H4 (cell line): Measurements from ENCODE around the gene UMODL1. TPM values are rescaled to one million over a fixed set of nuclear protein-coding genes. Genes with fewer than 3 reads are reported as not detected.

ENCODE experiments used
- DNase-seq: peaks from one replicate; pipeline ENCODE4 v3.0.0-alpha.2; 2015; ENCODE audit warnings: low spot score
- total RNA-seq: library from RNA; depleted of rRNA; stranded (reverse); fragments of >200 nt; shearing (Covaris generic); gene quantifications from 2 replicates; pipeline ENCODE4 v1.2.3, GENCODE V29; 2014; rRNA removed

UMODL1 gene, protein sequence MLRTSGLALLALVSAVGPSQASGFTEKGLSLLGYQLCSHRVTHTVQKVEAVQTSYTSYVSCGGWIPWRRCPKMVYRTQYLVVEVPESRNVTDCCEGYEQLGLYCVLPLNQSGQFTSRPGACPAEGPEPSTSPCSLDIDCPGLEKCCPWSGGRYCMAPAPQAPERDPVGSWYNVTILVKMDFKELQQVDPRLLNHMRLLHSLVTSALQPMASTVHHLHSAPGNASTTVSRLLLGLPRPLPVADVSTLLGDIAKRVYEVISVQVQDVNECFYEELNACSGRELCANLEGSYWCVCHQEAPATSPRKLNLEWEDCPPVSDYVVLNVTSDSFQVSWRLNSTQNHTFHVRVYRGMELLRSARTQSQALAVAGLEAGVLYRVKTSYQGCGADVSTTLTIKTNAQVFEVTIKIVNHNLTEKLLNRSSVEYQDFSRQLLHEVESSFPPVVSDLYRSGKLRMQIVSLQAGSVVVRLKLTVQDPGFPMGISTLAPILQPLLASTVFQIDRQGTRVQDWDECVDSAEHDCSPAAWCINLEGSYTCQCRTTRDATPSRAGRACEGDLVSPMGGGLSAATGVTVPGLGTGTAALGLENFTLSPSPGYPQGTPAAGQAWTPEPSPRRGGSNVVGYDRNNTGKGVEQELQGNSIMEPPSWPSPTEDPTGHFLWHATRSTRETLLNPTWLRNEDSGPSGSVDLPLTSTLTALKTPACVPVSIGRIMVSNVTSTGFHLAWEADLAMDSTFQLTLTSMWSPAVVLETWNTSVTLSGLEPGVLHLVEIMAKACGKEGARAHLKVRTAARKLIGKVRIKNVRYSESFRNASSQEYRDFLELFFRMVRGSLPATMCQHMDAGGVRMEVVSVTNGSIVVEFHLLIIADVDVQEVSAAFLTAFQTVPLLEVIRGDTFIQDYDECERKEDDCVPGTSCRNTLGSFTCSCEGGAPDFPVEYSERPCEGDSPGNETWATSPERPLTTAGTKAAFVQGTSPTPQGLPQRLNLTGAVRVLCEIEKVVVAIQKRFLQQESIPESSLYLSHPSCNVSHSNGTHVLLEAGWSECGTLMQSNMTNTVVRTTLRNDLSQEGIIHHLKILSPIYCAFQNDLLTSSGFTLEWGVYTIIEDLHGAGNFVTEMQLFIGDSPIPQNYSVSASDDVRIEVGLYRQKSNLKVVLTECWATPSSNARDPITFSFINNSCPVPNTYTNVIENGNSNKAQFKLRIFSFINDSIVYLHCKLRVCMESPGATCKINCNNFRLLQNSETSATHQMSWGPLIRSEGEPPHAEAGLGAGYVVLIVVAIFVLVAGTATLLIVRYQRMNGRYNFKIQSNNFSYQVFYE
- total RNA-seq: not detected in 2 replicates

GRCh38 chr21:42071146-42071737 is at the start of gene UMODL1:
TSS of gene UMODL1 (plus strand) at chr21:42071317. CDS start at chr21:42071317, 0 bp downstream.
- DNase-seq: no peak

DNA sequence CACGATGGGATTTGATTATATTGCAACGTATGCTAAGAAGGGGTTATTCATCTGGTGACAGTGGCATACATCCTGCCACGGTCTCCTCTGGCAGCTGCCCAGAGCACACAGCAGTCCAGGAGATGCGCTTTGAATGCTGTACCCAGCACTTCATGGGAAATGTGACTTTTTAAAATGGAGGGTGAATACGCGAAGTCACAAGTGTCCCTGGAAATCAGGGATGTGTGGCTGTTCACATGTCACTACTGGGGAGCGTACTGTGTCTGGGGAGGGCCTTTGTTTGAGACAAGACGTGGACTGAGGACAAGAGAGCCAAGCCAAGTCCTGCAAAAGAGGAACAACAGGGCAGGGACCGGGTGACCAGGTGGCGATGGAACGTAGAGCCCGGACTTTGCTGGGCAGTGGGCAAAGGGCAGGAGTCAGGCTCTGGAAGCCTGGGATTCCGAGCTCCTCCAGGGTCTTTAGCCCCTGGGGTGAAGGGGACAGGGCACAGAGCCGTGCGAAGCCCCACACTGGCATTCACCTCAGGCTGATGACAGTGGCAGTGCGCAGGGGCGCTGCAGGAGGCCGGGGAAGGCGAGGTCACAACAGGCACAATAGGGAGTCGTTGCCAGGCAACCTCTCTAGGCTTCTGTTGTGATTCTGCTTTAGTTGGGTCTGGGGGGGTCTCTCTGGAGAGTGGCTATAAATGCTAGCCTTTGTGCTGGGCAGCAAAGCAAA is 49.6 kb upstream of the UMODL1 start:
- DNase-seq: no peak

GRCh38 chr21:42022091-42022430 is 49.1 kb upstream of the UMODL1 start:
- DNase-seq: no peak

- DNase-seq: no peak
Measured at GRCh38 chr21:42022906-42023305, 48.2 kb upstream of the UMODL1 start.

GRCh38 chr21:42025376-42026081 is 45.6 kb upstream of the UMODL1 start:
- DNase-seq: no peak

DNA sequence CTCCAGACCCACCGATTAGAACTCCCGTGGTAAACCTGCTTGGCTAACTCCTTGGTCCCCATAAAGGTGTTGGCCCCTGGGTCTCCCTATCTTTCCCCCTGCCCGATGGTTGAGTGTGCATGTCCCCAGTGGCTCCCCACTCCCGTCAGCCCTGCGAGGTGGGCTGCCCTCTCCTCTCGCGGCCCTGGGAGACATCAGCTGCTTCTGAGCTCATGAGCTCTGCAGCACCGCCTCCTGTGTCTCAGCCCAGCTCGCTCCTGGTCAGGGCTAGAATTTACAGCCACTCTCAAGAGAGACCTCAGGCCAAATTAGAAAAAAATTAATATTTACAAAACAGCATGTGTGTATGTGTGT is 45.1 kb upstream of the UMODL1 start:
- DNase-seq: no peak

DNA sequence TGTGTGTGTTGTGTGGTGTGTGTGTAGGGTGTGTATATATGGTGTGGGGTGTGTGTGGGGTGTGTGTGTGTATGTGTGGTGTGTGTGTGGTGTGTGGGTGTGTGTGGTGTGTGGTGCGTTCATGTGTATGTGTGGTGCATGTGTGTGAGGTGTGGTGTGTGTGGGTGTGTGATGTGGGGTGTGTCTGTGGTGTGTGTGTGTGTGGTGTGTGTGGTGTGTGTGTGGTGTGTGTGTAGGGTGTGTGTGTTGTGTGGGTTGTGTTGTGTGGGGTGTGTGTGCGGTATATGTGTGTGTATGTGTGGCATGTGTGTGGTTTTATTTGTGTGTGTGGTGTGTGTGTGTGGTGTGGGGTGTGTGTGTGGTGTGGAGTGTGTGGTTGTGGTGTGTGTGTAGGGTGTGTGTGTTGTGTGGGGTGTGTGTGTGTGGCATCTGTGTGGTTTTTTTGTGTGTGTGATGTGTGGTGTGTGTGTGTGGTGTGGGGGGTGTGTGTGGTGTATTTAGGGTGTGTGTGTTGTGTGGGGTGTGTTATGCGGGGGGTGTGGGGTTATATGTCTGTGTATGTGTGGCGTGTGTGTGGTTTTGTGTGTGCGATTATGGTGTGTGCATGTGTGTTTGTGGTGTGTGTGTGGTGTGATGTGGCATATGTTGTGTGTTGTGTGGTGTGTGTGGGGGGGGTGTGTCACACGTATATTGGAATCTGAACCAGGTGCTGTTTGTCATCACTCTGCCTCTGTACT is 43.9 kb upstream of the UMODL1 start:
- DNase-seq: no peak

- no peak for DNase-seq
Measured at GRCh38 chr21:42027822-42028765, 43.0 kb upstream of the UMODL1 start.

DNA sequence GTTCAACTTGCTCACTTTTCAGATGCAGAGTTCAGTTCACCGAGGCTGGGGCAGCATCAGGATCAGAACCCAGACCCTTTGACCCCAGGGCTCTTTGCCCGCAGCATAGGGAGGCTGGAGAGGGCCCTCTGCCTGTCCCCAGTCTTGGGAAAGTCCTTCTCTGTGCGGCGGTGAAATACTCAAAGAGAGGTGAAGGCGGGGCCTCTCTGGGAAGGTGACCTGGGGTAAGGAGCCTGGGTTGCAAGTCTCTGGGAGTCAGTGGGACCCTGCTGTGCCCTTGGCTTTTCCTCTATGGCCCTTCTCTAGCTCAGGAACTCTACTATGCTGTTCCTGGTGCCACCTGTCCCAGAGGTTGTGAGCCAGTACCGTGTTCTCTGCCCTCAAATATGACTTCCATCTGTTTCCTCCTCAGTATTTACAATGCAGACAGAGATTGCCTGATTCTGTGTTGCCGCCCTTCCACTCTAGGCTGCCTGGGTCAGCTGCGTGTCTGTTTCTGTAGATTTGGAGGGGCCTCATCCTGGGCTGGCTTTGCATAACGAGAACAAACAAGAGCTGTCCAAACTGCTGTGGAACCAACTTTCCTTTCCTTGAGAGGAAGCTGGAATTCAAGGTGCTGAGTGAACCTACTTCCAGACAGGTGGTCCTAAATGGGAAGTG is 42.2 kb upstream of the UMODL1 start:
- DNase-seq: no peak

DNA sequence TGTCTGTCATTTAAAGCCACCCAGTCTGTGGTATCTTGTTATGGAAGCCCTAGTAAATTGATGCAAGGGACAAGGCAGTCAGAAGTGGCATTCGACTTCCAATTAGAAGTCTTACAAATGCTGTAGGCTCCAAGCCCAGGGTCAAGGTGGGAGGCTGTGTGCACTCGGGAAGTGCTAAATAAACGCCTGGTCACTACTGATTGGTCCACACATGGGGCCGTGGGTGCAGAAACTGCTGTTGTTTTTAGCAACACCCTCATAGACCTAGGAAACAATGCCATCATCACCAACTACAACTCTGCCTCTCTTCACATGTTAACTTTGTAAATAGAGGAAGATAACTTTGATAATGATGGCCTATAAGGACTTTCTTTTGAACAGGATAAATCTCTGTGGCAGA is 40.8 kb upstream of the UMODL1 start:
- DNase-seq: no peak

GRCh38 chr21:42031241-42031640 is 39.9 kb upstream of the UMODL1 start:
- no peak for DNase-seq

DNA sequence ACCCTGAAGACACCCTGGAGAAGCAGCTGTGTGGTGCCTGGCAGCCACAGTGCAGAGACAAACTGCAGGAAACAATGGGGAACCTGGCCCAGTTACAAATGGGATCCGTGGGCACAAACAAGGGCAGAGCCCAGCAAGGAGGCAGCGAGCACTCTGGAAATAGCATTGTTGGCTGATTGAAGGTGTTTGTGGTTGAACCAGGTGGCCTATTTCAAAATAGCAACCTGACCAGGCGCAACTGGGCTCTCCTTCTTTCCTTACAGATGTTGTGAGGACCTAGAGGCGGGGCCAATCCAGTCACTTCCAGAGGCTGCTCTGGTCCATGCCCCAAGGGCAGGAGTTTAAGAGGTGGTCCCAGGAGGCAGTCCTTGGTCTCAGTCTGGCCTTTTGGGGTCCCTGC is 39.3 kb upstream of the UMODL1 start:
- no peak for DNase-seq

DNA sequence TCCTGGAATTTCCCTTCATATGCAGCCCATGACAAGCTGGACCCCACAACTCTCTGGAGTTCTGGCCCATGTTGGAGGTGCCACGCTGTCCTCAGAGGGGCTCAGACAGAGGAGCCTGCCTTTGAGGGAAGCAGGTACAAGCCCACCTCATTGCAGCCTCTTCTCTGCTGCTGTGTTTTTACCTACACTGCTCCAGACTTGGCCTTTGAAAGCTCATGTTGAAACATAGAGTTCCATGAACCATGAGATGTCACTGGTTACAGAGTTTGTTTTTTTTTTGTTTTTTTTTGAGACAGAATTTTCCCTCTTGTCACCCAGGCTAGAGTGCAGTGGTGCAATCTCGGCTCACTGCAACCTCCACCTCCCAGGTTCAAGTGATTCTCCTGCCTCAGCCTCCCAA is 38.9 kb upstream of the UMODL1 start:
- no peak for DNase-seq

DNA sequence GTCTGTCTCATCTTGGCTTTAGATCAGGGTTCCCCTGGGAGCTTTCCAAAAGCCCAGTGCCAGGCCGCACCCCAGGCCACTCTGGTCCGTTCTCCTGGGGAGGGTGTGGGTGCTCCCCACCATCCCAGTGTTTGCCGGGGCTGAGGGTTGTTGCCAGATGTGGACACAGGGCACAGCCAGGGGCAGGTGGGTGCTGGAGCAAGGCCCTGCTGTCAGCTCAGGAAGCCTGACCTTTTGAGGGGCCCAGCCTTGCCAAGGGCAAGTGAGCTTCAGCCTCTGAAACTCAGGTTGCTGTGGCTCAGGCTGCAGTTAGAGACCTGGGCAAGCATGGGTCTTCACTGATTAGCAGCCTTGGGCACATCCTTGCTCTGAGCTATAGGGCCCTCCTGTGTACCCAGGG is 38.1 kb upstream of the UMODL1 start:
- DNase-seq: no peak

- no peak for DNase-seq
Measured at GRCh38 chr21:42036313-42036712, 34.8 kb upstream of the UMODL1 start.

GRCh38 chr21:42037516-42037915 is 33.6 kb upstream of the UMODL1 start:
- DNase-seq: no peak

DNA sequence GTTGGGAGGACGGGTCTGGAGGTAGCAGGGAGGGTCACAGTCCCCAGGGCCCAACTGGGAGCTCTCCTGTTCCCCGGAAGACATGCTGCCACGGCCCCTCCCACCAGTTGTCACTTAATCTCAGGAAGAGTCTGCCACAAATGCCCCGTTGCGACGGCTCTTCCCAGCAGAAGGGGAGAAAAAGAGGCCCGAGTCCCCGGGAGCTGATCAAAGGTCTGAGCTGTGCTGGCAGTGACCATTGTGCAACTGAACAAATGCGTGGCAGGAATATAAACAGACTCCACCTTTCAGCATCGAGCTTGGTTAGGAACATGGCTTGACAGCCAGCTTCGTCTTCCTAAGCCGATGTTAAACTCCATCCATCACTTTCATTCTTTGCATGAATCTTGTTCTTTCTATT is 33.2 kb upstream of the UMODL1 start:
- no peak for DNase-seq

DNA sequence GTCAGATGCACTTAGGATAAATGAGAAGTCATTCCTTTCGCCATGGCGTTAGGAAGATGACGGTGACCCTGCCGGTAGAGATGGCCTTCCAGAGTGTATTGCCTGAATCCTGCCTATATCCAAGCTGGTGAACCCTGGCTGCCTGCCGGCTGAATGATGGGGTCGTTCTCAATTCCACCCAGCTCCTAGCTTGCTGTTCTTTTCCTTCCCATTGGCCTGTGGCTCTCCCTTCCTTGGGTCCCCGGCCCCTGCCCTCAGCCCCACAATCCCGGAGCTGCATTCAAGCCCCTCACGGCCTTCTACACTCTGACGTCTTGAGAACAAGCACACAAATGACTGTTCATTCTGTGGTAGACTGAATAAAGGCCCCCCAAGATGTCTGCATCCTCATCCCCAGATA is 32.7 kb upstream of the UMODL1 start:
- no peak for DNase-seq
